Activated naive CD8-positive, alpha-beta T cell treated with anti-CD3 and anti-CD28 coated beads, Interleukin-2, amount 10 ng/mL, durations not matched to agents 7 days and 5 days (primary cell): ENCODE results near the gene SPATA12. TPM values are rescaled to one million over a fixed set of nuclear protein-coding genes. Genes with fewer than 3 reads are reported as not detected.
A peak's percentile ranks its signal among the peaks of the same experiment; 100 is the strongest.

ENCODE experiments used
- ATAC-seq: fragments of 150-1000 bp; cut with Tn5 transposase; one replicate; pipeline ENCODE4 v1.10.0; 2021; ENCODE audit warnings: low read depth, moderate library complexity
- POLR2A ChIA-PET: fragments of 350-600 bp; sonication (Branson Sonifier 250); formaldehyde crosslinking; loops from one replicate; lab custom pipeline; 2021; ENCODE audit warnings: antibody characterized with exemption; lab: Charles Lee
- DNase-seq: peaks from one replicate; pipeline ENCODE4 v3.0.0; 2021
- H3K27ac Mint-ChIP-seq: one replicate; pipeline ENCODE4 v1.8.0; 2022; ENCODE audit warnings: mild to moderate bottlenecking, mixed read lengths
- H3K27me3 Mint-ChIP-seq: one replicate; pipeline ENCODE4 v1.8.0; 2022; ENCODE audit warnings: mild to moderate bottlenecking, moderate library complexity, mixed read lengths
- H3K36me3 Mint-ChIP-seq: one replicate; pipeline ENCODE4 v1.8.0; 2021; ENCODE audit warnings: mild to moderate bottlenecking, mixed read lengths
- H3K4me1 Mint-ChIP-seq: one replicate; pipeline ENCODE4 v1.8.0; 2021; ENCODE audit warnings: mixed read lengths
- H3K4me3 Mint-ChIP-seq: one replicate; pipeline ENCODE4 v1.8.0; 2022; ENCODE audit warnings: mild to moderate bottlenecking, moderate library complexity, mixed read lengths
- H3K9me3 Mint-ChIP-seq: one replicate; pipeline ENCODE4 v1.8.0; 2021; ENCODE audit warnings: mixed read lengths
- total RNA-seq, 2 experiments: library from RNA; stranded (reverse); gene quantifications; one replicate each; pipeline ENCODE4 v1.2.3, GENCODE V29; 2021

SPATA12 gene
- total RNA-seq, 2 experiments from 2014 or later = not detected

GRCh38 chr3:57062101-57062631, 1.7 kb downstream of the SPATA12 start:
- Mint-ChIP-seq H3K9me3 (no peaks in the 10 kb centered on the region), H3K27ac (no peak overlapping the region), H3K36me3 (no peaks in the 10 kb centered on the region), H3K4me3 (no peak overlapping the region), H3K27me3 (peaks cover 2% of the 10 kb centered on the region), H3K4me1 (peaks cover 12% of the 10 kb centered on the region)
- DNase-seq = no peak
- POLR2A ChIA-PET = no interaction called here
- no peak for ATAC-seq

DNA sequence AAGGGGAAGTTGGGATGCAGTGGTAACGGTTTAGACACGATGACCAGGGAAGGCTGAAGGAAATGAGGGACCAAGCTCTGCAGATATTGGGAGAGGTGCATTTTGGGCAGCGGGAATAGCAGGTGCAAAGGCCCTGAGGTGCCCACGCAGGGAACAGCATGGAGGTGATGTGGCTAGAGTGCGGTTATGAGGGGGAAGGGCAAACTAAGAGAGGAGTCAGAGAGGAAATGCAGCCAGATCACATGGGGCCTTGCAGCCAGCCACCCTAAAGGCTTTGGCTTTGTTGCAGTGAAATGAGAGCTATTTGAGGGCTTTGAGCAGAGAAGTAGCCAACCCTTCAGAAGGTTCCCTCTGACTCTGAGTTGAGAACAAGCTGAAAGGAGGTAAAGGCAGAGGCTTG, 2.6 kb downstream of the SPATA12 start:
- ATAC-seq (no peak), DNase-seq (no peak)
- Mint-ChIP-seq H3K4me3 (no peak overlapping the region), H3K27ac (peak overlapping the region; percentile 17), H3K9me3 (no peaks in the 10 kb centered on the region), H3K4me1 (peaks cover 10% of the 10 kb centered on the region), H3K36me3 (no peaks in the 10 kb centered on the region), H3K27me3 (peaks cover 2% of the 10 kb centered on the region)
- POLR2A ChIA-PET = no interaction called here

DNA sequence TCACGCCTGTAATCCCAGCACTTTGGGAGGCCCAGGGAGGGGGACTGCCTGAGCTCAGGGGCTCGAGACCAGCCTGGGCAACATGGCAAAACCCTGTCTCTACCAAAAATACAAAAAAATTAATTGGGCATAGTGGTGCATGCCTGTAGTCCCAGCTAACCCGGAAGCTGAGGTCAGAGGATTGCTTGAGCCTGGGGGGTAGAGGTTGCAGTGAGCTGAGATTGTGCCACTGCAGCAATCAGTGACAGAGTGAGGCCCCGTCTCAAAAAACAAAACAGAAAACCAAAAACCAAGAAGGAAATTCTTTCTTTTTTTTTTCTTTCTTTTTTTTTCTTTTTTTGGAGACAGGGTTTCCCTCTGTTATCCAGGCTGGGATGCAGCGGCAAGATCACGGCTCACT, 3.5 kb downstream of the SPATA12 start:
- no peak overlapping the region for H3K4me3 Mint-ChIP-seq
- H3K9me3 Mint-ChIP-seq = no peaks in the 10 kb centered on the region
- peaks cover 17% of the 10 kb centered on the region for H3K4me1 Mint-ChIP-seq
- H3K36me3 Mint-ChIP-seq = no peaks in the 10 kb centered on the region
- H3K27me3 Mint-ChIP-seq = peaks cover 2% of the 10 kb centered on the region
- ATAC-seq (no peak), DNase-seq (no peak)
- H3K27ac Mint-ChIP-seq = no peak overlapping the region
- POLR2A ChIA-PET = no interaction called here

- Mint-ChIP-seq H3K4me3 (no peak overlapping the region), H3K9me3 (no peaks in the 10 kb centered on the region), H3K36me3 (no peaks in the 10 kb centered on the region), H3K4me1 (peaks cover 19% of the 10 kb centered on the region), H3K27me3 (peaks cover 2% of the 10 kb centered on the region), H3K27ac (no peak overlapping the region)
- DNase-seq = no peak
- no peak for ATAC-seq
- POLR2A ChIA-PET = no interaction called here
Observed at GRCh38 chr3:57064572-57064971, 4.1 kb downstream of the SPATA12 start.

GRCh38 chr3:57065588-57065987, 5.1 kb downstream of the SPATA12 start:
- Mint-ChIP-seq H3K27ac (no peak overlapping the region), H3K4me3 (no peak overlapping the region), H3K36me3 (no peaks in the 10 kb centered on the region), H3K27me3 (peaks cover 11% of the 10 kb centered on the region), H3K4me1 (peaks cover 15% of the 10 kb centered on the region), H3K9me3 (no peaks in the 10 kb centered on the region)
- no peak for ATAC-seq
- POLR2A ChIA-PET = no interaction called here
- no peak for DNase-seq

DNA sequence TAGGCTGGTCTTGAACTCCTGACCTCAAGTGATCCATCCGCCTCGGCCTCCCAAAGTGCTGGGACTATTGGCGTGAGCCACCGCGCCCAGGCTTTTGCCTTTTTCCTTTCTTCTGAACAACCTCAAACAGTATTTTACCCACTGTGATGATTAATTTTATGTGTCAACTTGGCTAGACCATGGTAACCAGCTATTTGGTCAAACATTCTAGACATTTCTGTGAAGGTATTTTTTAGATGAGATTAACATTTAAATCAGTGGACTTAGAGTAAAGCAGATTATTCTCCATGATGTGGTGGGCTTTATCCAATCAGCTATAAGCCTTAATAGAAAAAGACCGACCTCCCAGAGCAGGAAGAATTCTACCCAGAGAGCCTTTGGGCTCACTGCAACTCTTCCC, 6.0 kb downstream of the SPATA12 start:
- Mint-ChIP-seq H3K4me1 (peaks cover 14% of the 10 kb centered on the region), H3K27me3 (peaks cover 10% of the 10 kb centered on the region), H3K9me3 (no peaks in the 10 kb centered on the region), H3K27ac (no peak overlapping the region), H3K36me3 (no peaks in the 10 kb centered on the region), H3K4me3 (no peak overlapping the region)
- ATAC-seq = no peak
- POLR2A ChIA-PET = no interaction called here
- DNase-seq = no peak

DNA sequence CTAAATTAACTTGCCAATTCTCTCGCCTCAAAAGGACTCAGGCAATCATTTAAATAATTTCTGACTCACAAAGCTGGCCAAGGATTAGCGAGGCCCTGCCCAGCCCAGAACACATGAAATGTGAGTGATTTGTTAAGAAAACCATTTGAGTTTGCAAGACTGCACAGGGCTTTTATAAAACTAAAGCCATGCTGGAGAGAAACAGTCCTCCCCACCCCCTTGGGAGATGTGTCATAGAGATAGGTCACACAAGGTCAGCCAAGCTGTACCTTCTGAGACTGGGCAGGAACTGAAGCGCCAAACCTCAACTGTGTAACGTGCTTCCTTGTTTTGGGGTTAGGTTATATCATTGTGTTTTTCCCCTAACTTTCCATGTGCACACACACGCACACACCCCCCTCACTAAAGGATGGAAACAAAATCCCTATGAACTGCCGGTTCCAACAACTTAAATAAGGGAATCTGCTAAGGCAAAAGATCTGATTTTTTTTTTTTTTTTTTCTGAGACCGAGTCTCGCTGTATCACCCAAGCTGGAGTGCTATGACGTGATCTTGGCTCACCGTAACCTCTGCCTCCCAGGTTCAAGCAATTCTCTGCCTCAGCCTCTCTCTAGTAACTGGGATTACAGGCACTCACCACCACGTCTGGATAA, 8.1 kb downstream of the SPATA12 start:
- DNase-seq = no peak
- Mint-ChIP-seq H3K9me3 (no peaks in the 10 kb centered on the region), H3K4me1 (peaks cover 10% of the 10 kb centered on the region), H3K4me3 (no peak overlapping the region), H3K27ac (no peak overlapping the region), H3K36me3 (no peaks in the 10 kb centered on the region), H3K27me3 (peaks cover 22% of the 10 kb centered on the region)
- no peak for ATAC-seq
- POLR2A ChIA-PET = no interaction called here

DNA sequence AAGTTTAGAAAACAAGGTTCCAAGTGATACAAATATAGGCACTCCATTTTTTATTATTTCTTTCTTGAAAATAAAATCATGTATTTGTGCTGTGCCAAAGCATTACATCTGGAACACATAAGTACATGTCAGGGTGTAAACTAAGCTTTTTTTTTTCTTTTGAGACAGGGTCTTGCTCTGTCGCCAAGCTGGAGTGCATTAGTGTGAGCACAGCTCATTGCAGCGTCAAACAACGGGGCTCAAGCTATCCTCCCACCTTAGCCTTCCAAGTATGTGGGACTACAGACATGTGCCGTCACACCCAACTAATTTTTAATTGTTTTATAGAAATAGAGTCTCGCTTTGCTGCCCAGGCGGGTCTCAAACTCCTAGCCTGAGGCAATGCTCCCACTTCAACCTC, 9.0 kb downstream of the SPATA12 start:
- no peak for DNase-seq
- H3K4me3 Mint-ChIP-seq = no peak overlapping the region
- ATAC-seq = no peak
- POLR2A ChIA-PET = no interaction called here
- H3K36me3 Mint-ChIP-seq = no peaks in the 10 kb centered on the region
- peaks cover 25% of the 10 kb centered on the region for H3K27me3 Mint-ChIP-seq
- H3K4me1 Mint-ChIP-seq = peaks cover 10% of the 10 kb centered on the region
- H3K9me3 Mint-ChIP-seq = no peaks in the 10 kb centered on the region
- no peak overlapping the region for H3K27ac Mint-ChIP-seq

DNA sequence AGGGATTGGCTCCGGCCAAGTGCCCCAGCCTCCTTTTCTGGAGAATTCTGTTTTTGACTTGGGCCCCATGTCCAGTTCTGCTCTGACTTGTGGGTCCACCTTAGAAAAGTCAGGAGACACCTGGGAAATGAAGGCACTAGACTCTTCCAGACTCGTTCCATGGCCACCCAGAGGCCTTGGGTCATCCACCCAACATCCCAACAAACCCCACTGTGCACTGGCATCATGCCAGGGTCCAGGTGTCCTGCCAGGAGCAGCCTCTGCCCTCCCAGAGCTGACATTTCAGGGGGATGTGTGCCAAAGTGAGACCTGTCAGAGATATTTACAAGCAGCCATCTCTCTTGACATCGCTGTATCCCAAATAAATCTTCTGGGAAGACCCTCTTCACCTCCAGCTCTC, 13.2 kb downstream of the SPATA12 start:
- ATAC-seq (no peak), DNase-seq (no peak)
- no peak overlapping the region for H3K4me3 Mint-ChIP-seq
- POLR2A ChIA-PET = no interaction called here
- H3K27ac Mint-ChIP-seq = no peak overlapping the region
- H3K4me1 Mint-ChIP-seq = peaks cover 6% of the 10 kb centered on the region
- no peaks in the 10 kb centered on the region for H3K36me3 Mint-ChIP-seq
- H3K27me3 Mint-ChIP-seq = peaks cover 61% of the 10 kb centered on the region
- H3K9me3 Mint-ChIP-seq = no peaks in the 10 kb centered on the region

- ATAC-seq (no peak), DNase-seq (no peak)
- POLR2A ChIA-PET = no interaction called here
- H3K27ac Mint-ChIP-seq = no peak overlapping the region
- H3K4me3 Mint-ChIP-seq = no peak overlapping the region
- H3K27me3 Mint-ChIP-seq = peaks cover 61% of the 10 kb centered on the region
- no peaks in the 10 kb centered on the region for H3K9me3 Mint-ChIP-seq
- no peaks in the 10 kb centered on the region for H3K36me3 Mint-ChIP-seq
- H3K4me1 Mint-ChIP-seq = peaks cover 5% of the 10 kb centered on the region
Observed at GRCh38 chr3:57074135-57074534, 13.7 kb downstream of the SPATA12 start.

DNA sequence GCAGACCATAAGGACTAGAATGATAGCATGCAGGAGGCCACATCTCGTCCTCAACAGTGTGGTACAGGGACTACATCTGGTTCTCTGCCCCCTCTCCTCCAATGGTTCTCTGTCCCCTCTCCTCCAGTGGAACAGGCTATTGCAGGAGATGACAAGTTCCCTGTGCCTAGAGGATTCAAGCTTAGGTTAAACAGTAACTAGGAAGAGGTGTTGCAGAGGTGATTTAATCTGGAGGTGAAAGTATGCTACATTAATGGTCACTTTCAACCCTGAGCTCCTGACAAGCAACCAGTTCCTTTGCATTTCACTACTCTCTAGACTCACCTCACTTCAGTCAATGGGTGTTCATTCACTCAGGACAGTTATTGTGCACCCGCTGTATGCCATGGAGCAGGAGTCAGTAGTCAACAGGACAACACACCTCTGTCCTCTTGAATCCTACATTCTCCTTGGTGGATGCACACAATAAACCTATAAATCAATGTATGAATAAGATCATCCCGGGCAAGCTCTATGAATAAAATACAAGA, 16.0 kb downstream of the SPATA12 start:
- H3K4me1 Mint-ChIP-seq = peaks cover 3% of the 10 kb centered on the region
- DNase-seq (no peak), ATAC-seq (no peak)
- no peaks in the 10 kb centered on the region for H3K9me3 Mint-ChIP-seq
- POLR2A ChIA-PET = no interaction called here
- H3K27ac Mint-ChIP-seq = no peak overlapping the region
- H3K36me3 Mint-ChIP-seq = no peaks in the 10 kb centered on the region
- peaks cover 67% of the 10 kb centered on the region for H3K27me3 Mint-ChIP-seq
- H3K4me3 Mint-ChIP-seq = no peak overlapping the region

GRCh38 chr3:57077630-57078343, 17.3 kb downstream of the SPATA12 start:
- H3K9me3 Mint-ChIP-seq = no peaks in the 10 kb centered on the region
- H3K4me3 Mint-ChIP-seq = peak overlapping the region; percentile 72
- peaks cover 3% of the 10 kb centered on the region for H3K4me1 Mint-ChIP-seq
- no peak for ATAC-seq
- H3K27me3 Mint-ChIP-seq = peaks cover 68% of the 10 kb centered on the region
- DNase-seq = no peak
- no peaks in the 10 kb centered on the region for H3K36me3 Mint-ChIP-seq
- no peak overlapping the region for H3K27ac Mint-ChIP-seq
- POLR2A ChIA-PET = no interaction called here

GRCh38 chr3:57078344-57078634, 17.8 kb downstream of the SPATA12 start:
- ATAC-seq (peak; percentile 58), DNase-seq (no peak)
- H3K9me3 Mint-ChIP-seq = no peaks in the 10 kb centered on the region
- H3K4me1 Mint-ChIP-seq = peaks cover 3% of the 10 kb centered on the region
- H3K27ac Mint-ChIP-seq = no peak overlapping the region
- no peaks in the 10 kb centered on the region for H3K36me3 Mint-ChIP-seq
- peaks cover 64% of the 10 kb centered on the region for H3K27me3 Mint-ChIP-seq
- POLR2A ChIA-PET = no interaction called here
- H3K4me3 Mint-ChIP-seq = peak overlapping the region; percentile 72
